Measurements from ENCODE around the gene ESYT3.

DNA sequence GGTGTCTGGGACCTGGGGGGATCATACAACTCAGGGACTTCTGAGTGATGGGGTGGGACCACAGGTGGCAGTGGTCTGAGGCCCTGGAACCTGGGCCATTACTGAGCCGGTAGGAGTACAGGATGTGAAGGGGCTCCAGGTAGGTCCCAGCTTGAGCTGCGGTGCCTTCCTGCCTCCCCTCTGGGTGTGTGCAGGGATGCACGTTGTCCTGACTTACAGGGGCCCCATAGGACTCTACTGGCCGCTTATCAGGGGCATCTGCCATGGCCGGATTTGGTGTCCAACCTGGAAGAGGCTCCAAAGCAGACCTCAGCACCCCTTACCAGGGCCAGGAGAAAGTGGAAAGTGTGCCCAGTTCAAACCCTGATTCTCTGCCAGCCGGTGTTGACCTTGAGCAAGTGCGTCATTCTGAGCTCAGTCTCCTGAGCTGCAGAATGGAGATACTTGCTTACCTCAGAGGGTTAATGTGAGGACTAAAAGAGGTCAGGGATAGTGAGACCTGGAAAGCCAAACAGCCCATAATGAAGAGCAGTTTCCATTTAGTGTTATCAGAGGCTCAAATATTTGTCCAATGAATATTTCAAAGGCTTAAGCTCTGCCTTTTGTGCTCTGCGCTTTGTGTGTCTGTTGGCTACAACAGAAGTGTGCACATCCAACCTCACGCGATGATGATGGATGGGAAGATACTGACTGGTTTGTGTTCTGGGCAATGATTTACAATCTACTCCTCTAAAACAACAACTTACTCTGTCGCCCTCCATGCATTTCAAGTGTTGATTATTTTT, 35.4 kb upstream of the ESYT3 start:
- TF ChIP-seq CTCF (IDR thresholded peaks at IDR 0.05; ENCODE audit: low read depth, low read length) = no peak
- no peak for TF ChIP-seq EZH2phosphoT487 (IDR thresholded peaks at IDR 0.05; ENCODE audit: low read depth)

Data from OCI-LY3 (cell line).